ENCODE data around the gene CUL4A.

DNA sequence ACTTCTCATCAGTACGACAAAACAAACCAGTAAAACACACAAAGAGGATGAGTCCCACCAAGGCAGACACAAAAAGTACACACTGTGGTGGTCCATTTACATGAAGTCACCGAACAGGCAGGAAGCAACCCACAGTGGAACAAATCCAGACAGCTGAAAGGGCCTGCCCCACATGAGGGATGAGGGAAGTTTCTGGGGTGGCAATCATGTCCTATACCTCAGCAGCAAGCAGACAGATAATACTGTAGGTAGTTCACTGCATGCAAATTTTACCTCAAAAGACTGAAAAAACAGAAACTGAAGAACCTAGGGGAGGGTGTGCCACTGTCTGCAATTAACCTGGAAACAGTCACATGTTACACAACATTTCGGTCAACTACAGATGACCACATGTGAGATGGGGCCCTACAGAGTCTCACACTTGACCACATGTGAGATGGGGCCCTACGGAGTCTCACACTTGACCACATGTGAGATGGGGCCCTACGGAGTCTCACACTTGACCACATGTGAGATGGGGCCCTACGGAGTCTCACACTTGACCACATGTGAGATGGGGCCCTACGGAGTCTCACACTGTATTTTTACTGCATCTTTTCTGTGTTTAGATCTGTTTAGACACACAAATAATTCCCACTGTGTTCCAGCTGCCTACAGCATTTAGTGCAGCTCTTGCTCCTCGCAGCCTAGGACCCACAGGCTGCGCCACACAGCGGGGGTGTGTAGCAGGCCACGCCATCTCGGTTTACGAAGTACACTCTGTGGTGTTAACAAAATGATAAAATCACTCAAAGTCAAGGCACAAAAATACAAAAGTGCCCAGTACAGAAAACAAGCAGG is 23.1 kb upstream of the CUL4A start:
- TF ChIP-seq EZH2phosphoT487 (IDR thresholded peaks at IDR 0.05) (no peak), EZH2 (IDR thresholded peaks at IDR 0.05) (no peak)
- TF ChIP-seq, protein P1, sequence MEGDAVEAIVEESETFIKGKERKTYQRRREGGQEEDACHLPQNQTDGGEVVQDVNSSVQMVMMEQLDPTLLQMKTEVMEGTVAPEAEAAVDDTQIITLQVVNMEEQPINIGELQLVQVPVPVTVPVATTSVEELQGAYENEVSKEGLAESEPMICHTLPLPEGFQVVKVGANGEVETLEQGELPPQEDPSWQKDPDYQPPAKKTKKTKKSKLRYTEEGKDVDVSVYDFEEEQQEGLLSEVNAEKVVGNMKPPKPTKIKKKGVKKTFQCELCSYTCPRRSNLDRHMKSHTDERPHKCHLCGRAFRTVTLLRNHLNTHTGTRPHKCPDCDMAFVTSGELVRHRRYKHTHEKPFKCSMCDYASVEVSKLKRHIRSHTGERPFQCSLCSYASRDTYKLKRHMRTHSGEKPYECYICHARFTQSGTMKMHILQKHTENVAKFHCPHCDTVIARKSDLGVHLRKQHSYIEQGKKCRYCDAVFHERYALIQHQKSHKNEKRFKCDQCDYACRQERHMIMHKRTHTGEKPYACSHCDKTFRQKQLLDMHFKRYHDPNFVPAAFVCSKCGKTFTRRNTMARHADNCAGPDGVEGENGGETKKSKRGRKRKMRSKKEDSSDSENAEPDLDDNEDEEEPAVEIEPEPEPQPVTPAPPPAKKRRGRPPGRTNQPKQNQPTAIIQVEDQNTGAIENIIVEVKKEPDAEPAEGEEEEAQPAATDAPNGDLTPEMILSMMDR (IDR thresholded peaks at IDR 0.05), result no peak

Data from neural progenitor cell (in vitro differentiated cells).